Activated CD4-positive, alpha-beta T cell treated with anti-CD3 and anti-CD28 coated beads, Interleukin-2, amount 10 ng/mL, durations not matched to agents 7 days and 5 days (primary cell): Measurements from ENCODE around the gene PDXP. TPM values are rescaled to one million over a fixed set of nuclear protein-coding genes. Genes with fewer than 3 reads are reported as not detected.

Experiments
- CTCF ChIA-PET: fragments of 350-600 bp; sonication (Branson Sonifier 250); formaldehyde crosslinking; loops from one replicate; lab custom pipeline; 2021; ENCODE audit warnings: antibody characterized with exemption; lab: Charles Lee
- POLR2A ChIA-PET: fragments of 350-600 bp; sonication (Branson Sonifier 250); formaldehyde crosslinking; loops from one replicate; lab custom pipeline; 2021; ENCODE audit warnings: antibody characterized with exemption; lab: Charles Lee
- DNase-seq: peaks from one replicate; pipeline ENCODE4 v3.0.0-alpha.2; 2020
- H3K27ac Mint-ChIP-seq: one replicate; pipeline ENCODE4 v1.8.0; 2021; ENCODE audit warnings: mild to moderate bottlenecking, moderate library complexity, mixed read lengths
- H3K27me3 Mint-ChIP-seq: one replicate; pipeline ENCODE4 v1.8.0; 2021; ENCODE audit warnings: mixed read lengths
- H3K36me3 Mint-ChIP-seq: one replicate; pipeline ENCODE4 v1.8.0; 2021; ENCODE audit warnings: low read depth, mixed read lengths
- H3K4me1 Mint-ChIP-seq: one replicate; pipeline ENCODE4 v1.8.0; 2021; ENCODE audit warnings: mixed read lengths
- H3K4me3 Mint-ChIP-seq: one replicate; pipeline ENCODE4 v1.8.0; 2021; ENCODE audit warnings: mild to moderate bottlenecking, moderate library complexity, mixed read lengths
- H3K9me3 Mint-ChIP-seq: one replicate; pipeline ENCODE4 v1.8.0; 2021; ENCODE audit warnings: mixed read lengths
- total RNA-seq, 2 experiments: library from RNA; stranded (reverse); gene quantifications; one replicate each; pipeline ENCODE4 v1.2.3, GENCODE V29; 2021

Gene PDXP
- total RNA-seq, 2 experiments from 2014 or later: 21.5 to 21.8 TPM

DNA sequence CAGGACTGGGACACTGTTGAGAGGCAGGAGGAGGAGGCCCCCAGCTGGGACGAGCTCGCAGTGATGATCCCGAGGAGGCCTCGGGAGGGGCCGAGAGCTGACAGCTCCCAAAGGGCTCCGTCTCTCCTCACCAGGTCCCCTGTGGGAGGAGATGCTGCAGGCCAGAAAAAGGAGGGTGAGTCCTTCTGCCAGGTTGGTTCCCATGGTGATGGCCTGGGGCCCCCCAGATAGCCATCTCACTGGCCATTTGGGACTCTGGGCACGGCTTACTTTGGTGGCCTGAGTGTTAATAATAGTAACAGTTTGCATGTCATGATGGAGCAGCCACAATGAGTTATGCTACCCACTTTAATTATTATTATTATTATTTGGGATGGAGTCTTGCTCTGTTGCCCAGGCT, 57.2 kb downstream of the PDXP start:
- no peaks in the 10 kb centered on the region for H3K27me3 Mint-ChIP-seq

More for the DNA sequence above, 57.2 kb downstream of the PDXP start:
- H3K27ac Mint-ChIP-seq: no peak overlapping the region
- CTCF ChIA-PET: no interaction called here
- no peak for DNase-seq
- H3K36me3 Mint-ChIP-seq: no peaks in the 10 kb centered on the region
- no peak overlapping the region for H3K4me3 Mint-ChIP-seq
- POLR2A ChIA-PET: no interaction called here
- no peaks in the 10 kb centered on the region for H3K4me1 Mint-ChIP-seq
- H3K9me3 Mint-ChIP-seq: no peaks in the 10 kb centered on the region

Other genes with a start within 250 kb of the PDXP start
- under 1 TPM; 0.10 to 0.23 TPM for gene ELFN2, start 231.2 kb upstream of the PDXP start, total RNA-seq
- 100 to 1,000 TPM; 218 to 219 TPM for gene MFNG, start 172.3 kb upstream of the PDXP start, total RNA-seq
- gene CARD10, start 139.3 kb upstream of the PDXP start, total RNA-seq: not detected
- gene CDC42EP1, start 98.2 kb upstream of the PDXP start, total RNA-seq: under 1 TPM in 1 of 2 experiments, not detected in 1; 0.30 TPM
- not detected for gene LGALS2, start 78.6 kb upstream of the PDXP start, total RNA-seq
- gene GGA1, start 49.9 kb upstream of the PDXP start, total RNA-seq: 10 to 100 TPM; 58.5 to 62.8 TPM
- 100 to 1,000 TPM; 184 to 187 TPM for gene SH3BP1, start 19.1 kb upstream of the PDXP start, total RNA-seq
- gene LGALS1, start 16.9 kb downstream of the PDXP start, total RNA-seq: 1,000 to 10,000 TPM; 1,140 to 1,273 TPM
- gene NOL12, start 27.6 kb downstream of the PDXP start, total RNA-seq: 10 to 100 TPM; 57.3 to 57.7 TPM
- gene TRIOBP, start 38.3 kb downstream of the PDXP start, total RNA-seq: 10 to 100 TPM; 44.1 to 53.5 TPM
- 10 to 100 TPM; 10.4 to 12.0 TPM for gene GCAT, start 149.2 kb downstream of the PDXP start, total RNA-seq
- not detected for gene GALR3, start 164.7 kb downstream of the PDXP start, total RNA-seq
- 10 to 100 TPM; 26.7 to 27.4 TPM for gene ANKRD54, start 185.6 kb downstream of the PDXP start, total RNA-seq
- 100 to 1,000 TPM; 444 to 449 TPM for gene EIF3L, start 190.7 kb downstream of the PDXP start, total RNA-seq
- gene MICALL1, start 247.6 kb downstream of the PDXP start, total RNA-seq: 10 to 100 TPM; 27.6 to 30.7 TPM